MCF 10A (cell line): ENCODE data around the gene OPCML. TPM values are rescaled to one million over a fixed set of nuclear protein-coding genes. Genes with fewer than 3 reads are reported as not detected.
A peak's percentile ranks its signal among the peaks of the same experiment; 100 is the strongest.

Source experiments
- BruUV-seq: library from RNA; stranded (reverse); fragments of 400-500 nt; replicated peaks from 2 replicates; lab custom pipeline; 2021; lab: Mats Ljungman, UMichigan
- CTCF ChIA-PET: fragments of 300-600 bp; sonication (Branson Sonifier 250); formaldehyde crosslinking; extraction: SDS; loops from one replicate; lab custom pipeline; 2021; ENCODE audit warnings: antibody characterized with exemption, inconsistent platforms; lab: Yijun Ruan, JAX
- POLR2A ChIA-PET: fragments of 300-600, 350-650 bp; sonication (Branson Sonifier 250); formaldehyde crosslinking; extraction: SDS; loops from one replicate; lab custom pipeline; 2020; ENCODE audit warnings: antibody characterized with exemption, inconsistent platforms; lab: Yijun Ruan, JAX
- DNase-seq: peaks from one replicate; pipeline ENCODE4 v3.0.0-alpha.2; 2018; ENCODE audit not compliant: unreplicated experiment
- H3K27ac Mint-ChIP-seq: one replicate; pipeline ENCODE4 v1.8.0; 2022; ENCODE audit warnings: mild to moderate bottlenecking, low read depth, mixed read lengths; ENCODE audit not compliant: unreplicated experiment
- H3K27me3 Mint-ChIP-seq: one replicate; pipeline ENCODE4 v1.8.0; 2022; ENCODE audit warnings: mixed read lengths; ENCODE audit not compliant: insufficient read depth, unreplicated experiment
- H3K36me3 Mint-ChIP-seq: one replicate; pipeline ENCODE4 v1.8.0; 2022; ENCODE audit warnings: mild to moderate bottlenecking, moderate library complexity, mixed read lengths; ENCODE audit not compliant: insufficient read depth, unreplicated experiment
- H3K4me1 Mint-ChIP-seq: one replicate; pipeline ENCODE4 v1.8.0; 2022; ENCODE audit warnings: mixed read lengths; ENCODE audit not compliant: insufficient read depth, unreplicated experiment
- H3K4me3 Mint-ChIP-seq: one replicate; pipeline ENCODE4 v1.8.0; 2022; ENCODE audit warnings: mild to moderate bottlenecking, moderate library complexity, mixed read lengths; ENCODE audit not compliant: unreplicated experiment
- H3K9me3 Mint-ChIP-seq: one replicate; pipeline ENCODE4 v1.8.0; 2022; ENCODE audit warnings: mixed read lengths; ENCODE audit not compliant: unreplicated experiment
- CTCF ChIP-seq: fragments of 200-600 bp; IDR thresholded peaks from one replicate; pipeline ENCODE4 v1.8.0; 2022; ENCODE audit warnings: antibody characterized with exemption, mild to moderate bottlenecking; ENCODE audit not compliant: unreplicated experiment
- intact Hi-C: fragments of 100-400 bp; cut with micrococcal nuclease; formaldehyde crosslinking; loops from 2 replicates; pipeline ENCODE4 v1.14.1; 2022
- total RNA-seq: library from RNA; stranded (reverse); gene quantifications from 2 replicates; pipeline ENCODE4 v1.2.3, GENCODE V29; 2022

OPCML gene
- total RNA-seq, 1 experiment from 2014 or later = not detected

GRCh38 chr11:132942611-132943356 lies 589.5 kb downstream of the OPCML start:
- DNase-seq = no peak
- POLR2A ChIA-PET = no interaction called here
- H3K27me3 Mint-ChIP-seq = no peaks in the 10 kb centered on the region
- TF ChIP-seq CTCF = no peak
- H3K9me3 Mint-ChIP-seq = no peaks in the 10 kb centered on the region
- BruUV-seq = no TSS peak
- no peak overlapping the region for H3K4me3 Mint-ChIP-seq
- H3K36me3 Mint-ChIP-seq = no peaks in the 10 kb centered on the region
- CTCF ChIA-PET = interaction anchor here (0.5 to 4.1 kb wide), 6 partner anchors 8 to 206 kb away, joined by 3 to 29 read pairs (median 3); no protein-coding TSS in a partner anchor
- H3K27ac Mint-ChIP-seq = no peak overlapping the region
- H3K4me1 Mint-ChIP-seq = no peaks in the 10 kb centered on the region
- intact Hi-C loops = no loop called here

- H3K4me3 Mint-ChIP-seq = no peak overlapping the region
- intact Hi-C loops = loop anchor here (2.0 kb wide), 1 partner anchor 1877 kb away; no protein-coding TSS in a partner anchor
- no TSS peak for BruUV-seq
- H3K27me3 Mint-ChIP-seq = no peaks in the 10 kb centered on the region
- no peak overlapping the region for H3K27ac Mint-ChIP-seq
- H3K4me1 Mint-ChIP-seq = no peaks in the 10 kb centered on the region
- DNase-seq = no peak
- no peaks in the 10 kb centered on the region for H3K36me3 Mint-ChIP-seq
- TF ChIP-seq CTCF = no peak
- H3K9me3 Mint-ChIP-seq = peaks cover 7% of the 10 kb centered on the region
- POLR2A ChIA-PET = no interaction called here
- CTCF ChIA-PET = interaction anchor here (0.7 to 4.1 kb wide), 20 partner anchors 9 to 1877 kb away, joined by 3 to 29 read pairs (median 5); no protein-coding TSS in a partner anchor
Observed at GRCh38 chr11:132941761-132942160, 590.5 kb downstream of the OPCML start.

- peak; percentile 20 for DNase-seq
- ChIA-PET POLR2A (no interaction called here), CTCF (interaction anchor here (0.6 to 4.1 kb wide), 37 partner anchors 9 to 1876 kb away, joined by 3 to 29 read pairs (median 4); no protein-coding TSS in a partner anchor)
- Mint-ChIP-seq H3K27ac (no peak overlapping the region), H3K9me3 (peaks cover 7% of the 10 kb centered on the region), H3K4me3 (no peak overlapping the region), H3K36me3 (no peaks in the 10 kb centered on the region), H3K27me3 (no peaks in the 10 kb centered on the region), H3K4me1 (no peaks in the 10 kb centered on the region)
- no TSS peak for BruUV-seq
- intact Hi-C loops = loop anchor here (2.0 kb wide), 1 partner anchor 1876 kb away; no protein-coding TSS in a partner anchor
- TF ChIP-seq CTCF = peak; percentile 53
Observed at GRCh38 chr11:132941024-132941646, 591.2 kb downstream of the OPCML start.

DNA sequence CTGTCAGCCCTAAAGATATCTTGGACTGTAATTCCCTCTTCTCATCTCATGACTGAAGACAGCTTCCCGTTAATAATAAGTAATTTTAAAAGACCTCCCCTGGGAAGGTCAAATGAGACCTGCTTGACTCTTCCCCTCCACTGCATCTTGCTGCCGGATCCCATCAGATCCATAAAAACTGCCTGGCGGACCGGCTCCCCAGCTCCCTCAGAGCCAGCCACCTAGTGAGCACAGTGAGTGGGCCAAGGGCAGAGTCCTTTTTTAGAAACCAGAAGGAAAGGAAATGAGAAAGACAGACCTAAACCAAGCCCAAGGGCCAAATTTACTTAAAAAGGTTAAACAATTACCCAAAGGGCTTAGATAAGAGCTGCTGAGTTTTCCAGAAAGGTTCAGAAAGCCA lies 595.3 kb downstream of the OPCML start:
- Mint-ChIP-seq H3K36me3 (no peaks in the 10 kb centered on the region), H3K4me1 (no peaks in the 10 kb centered on the region), H3K27me3 (no peaks in the 10 kb centered on the region), H3K9me3 (peaks cover 33% of the 10 kb centered on the region), H3K27ac (no peak overlapping the region), H3K4me3 (no peak overlapping the region)
- ChIA-PET CTCF (interaction anchor here (0.8 to 0.9 kb wide), 2 partner anchors 22 to 1872 kb away, joined by 3 read pairs; no protein-coding TSS in a partner anchor), POLR2A (no interaction called here)
- intact Hi-C loops = no loop called here
- no TSS peak for BruUV-seq
- no peak for DNase-seq
- no peak for TF ChIP-seq CTCF
